ENCODE data around the gene SOS1. TPM values are rescaled to one million over a fixed set of nuclear protein-coding genes. Genes with fewer than 3 reads are reported as not detected.

SOS1 gene
- 7.9 and 8.5 TPM in 2 replicates for total RNA-seq

DNA sequence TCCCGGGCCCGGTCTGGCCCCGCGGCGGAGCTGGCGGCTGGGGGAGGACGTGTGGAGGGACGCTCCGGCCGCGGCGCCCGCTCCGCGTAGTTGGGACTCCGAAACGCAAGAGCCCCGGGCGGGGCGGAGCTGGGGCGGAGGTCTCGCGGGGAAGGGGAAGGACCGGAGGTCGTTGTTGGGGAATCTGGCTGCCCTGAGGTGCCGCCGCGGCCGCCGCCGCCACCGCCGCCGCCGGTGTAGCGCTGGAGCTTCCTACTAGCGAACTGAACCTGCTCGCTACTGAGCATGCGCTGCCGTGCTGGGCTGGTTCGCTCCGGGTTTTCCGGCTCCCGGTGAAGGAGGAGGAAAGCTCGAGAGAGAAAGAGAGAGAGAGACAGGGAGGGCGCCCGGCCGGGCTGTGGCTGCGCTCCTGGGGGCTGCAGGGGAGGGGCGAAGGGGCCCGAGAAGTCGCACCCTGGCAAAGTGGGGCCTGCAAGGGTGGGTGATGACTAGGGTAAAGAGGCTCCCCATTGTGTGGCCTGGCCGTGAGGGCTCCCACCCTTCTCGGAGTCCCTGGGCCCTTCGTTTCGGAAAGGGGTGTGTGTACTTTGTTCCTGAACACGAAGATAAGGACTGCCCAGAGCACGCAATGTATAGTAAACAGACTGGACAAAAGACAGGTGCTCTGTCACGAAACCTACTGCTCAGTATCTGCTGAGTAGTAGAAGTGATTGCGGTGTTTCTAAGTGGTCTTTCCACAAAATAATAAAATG is at the start of gene SOS1:
TSS of gene SOS1 (minus strand) at position 281 of the 752 bp plus-strand sequence. CDS start 629 bp downstream, outside the sequence.

Other genes with a start within 250 kb of the SOS1 start
- 18.9 and 29.7 TPM in 2 replicates for gene DHX57, start 245.1 kb downstream of the SOS1 start, total RNA-seq
- gene MORN2, start 245.1 kb downstream of the SOS1 start, total RNA-seq = 10.1 and 16.5 TPM in 2 replicates
- gene ARHGEF33, start 231.2 kb downstream of the SOS1 start, total RNA-seq = under 0.01 and 0.85 TPM in 2 replicates
- gene CDKL4, start 122.9 kb upstream of the SOS1 start, total RNA-seq = 1.7 and 11.8 TPM in 2 replicates